ENCODE measurements around the gene TDRD6.

DNA sequence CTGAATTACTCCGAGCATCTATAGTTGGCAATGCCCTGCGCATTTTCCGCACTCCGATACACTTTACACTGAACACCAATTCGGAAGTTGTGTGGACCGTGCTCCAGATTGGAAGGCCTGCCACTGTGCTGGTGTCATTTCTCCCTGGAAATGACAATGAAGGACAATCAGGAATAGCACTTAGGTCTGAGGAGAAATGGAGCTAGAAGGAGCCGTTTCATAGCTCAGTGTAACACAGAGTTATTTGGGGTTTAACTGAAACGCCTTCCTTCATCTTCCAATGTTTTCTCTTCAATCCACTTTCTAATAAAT is 48.0 kb downstream of the TDRD6 start:
- TF ChIP-seq, protein P1, sequence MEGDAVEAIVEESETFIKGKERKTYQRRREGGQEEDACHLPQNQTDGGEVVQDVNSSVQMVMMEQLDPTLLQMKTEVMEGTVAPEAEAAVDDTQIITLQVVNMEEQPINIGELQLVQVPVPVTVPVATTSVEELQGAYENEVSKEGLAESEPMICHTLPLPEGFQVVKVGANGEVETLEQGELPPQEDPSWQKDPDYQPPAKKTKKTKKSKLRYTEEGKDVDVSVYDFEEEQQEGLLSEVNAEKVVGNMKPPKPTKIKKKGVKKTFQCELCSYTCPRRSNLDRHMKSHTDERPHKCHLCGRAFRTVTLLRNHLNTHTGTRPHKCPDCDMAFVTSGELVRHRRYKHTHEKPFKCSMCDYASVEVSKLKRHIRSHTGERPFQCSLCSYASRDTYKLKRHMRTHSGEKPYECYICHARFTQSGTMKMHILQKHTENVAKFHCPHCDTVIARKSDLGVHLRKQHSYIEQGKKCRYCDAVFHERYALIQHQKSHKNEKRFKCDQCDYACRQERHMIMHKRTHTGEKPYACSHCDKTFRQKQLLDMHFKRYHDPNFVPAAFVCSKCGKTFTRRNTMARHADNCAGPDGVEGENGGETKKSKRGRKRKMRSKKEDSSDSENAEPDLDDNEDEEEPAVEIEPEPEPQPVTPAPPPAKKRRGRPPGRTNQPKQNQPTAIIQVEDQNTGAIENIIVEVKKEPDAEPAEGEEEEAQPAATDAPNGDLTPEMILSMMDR (conservative IDR thresholded peaks at IDR 0.05; ENCODE audit: low read depth, low read length): no peak
- peak; percentile 3 for TF ChIP-seq EZH2 (IDR thresholded peaks at IDR 0.05; ENCODE audit: borderline replicate concordance, low read depth, low read length, poor library complexity, severe bottlenecking)

Data from A673 (cell line).